GM19238 (cell line): ENCODE measurements around the gene HOOK2.
"Not testable (repeated sequence)": the region's sequence is repeated elsewhere in the genome, so short reads cannot be mapped to it uniquely, and the experiment has no call there.

Experiments used
- DNase-seq: peaks from one replicate; pipeline ENCODE4 v3.0.0; 2011; ENCODE audit warnings: low spot score; ENCODE audit not compliant: insufficient read length

Gene HOOK2

DNA sequence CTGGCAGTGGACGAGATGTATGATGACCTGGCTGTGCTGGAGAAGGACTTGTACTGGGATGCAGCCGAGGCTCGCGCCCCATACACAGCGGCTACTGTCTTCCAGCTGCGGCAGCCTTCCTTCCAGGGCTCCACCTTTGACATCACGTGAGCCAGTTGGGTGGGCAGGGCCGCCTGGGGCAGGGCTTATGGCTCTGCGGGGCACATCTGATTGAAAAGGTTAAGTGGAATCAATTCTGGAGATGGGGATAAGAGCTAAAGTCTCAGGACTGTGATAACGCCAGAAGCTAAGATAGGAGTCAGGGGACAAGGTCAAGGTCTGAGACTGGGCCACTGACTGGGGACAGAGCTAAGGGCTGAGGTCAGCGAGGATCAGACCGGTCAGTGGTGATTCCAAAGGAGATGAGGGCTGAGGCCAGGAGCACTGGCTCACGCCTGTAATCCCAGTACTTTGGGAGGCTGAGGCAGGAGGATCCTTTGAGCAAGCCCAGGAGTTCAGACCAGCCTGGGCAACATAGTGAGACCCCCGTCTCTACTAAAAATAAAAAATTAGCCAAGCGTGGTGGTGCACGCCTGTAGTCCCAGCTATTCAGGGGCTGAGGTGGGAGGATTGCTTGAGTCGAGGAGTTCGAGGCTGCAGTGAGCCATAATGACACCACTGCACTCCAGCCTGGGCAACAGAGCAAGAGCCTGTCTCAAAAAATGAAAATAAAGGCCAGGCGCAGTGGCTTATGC, 19.0 kb downstream of the HOOK2 start:
- no peak for DNase-seq

DNA sequence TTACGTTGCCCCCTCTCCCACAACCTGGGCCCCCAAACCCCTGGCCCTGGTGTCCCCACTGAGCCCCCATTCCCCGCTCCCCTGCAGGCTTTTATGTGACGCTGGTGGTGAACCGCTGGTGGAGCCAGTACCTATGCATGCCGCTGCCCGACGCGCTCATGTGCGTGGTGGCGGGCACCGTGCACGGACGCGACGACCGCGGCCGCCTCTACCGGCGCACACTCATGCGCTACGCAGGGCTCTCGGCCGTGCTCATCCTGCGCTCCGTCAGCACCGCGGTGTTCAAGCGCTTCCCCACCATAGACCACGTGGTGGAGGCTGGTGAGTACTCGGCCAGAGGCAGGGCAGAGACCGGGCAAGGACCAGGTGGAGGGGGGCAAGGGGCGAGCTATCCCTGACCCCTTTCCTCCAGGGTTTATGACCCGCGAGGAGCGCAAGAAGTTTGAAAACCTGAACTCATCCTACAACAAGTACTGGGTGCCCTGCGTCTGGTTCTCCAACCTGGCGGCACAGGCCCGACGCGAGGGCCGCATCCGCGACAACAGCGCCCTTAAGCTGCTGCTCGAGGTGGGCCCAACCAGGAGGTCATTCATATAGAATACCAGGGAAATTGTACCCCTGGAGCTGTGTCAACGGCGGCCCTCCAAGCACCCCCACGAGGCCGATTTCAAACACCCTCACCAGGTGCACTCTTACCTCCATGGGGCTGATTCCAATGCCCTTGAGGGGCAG, 20.7 kb downstream of the HOOK2 start:
- DNase-seq: no peak

DNA sequence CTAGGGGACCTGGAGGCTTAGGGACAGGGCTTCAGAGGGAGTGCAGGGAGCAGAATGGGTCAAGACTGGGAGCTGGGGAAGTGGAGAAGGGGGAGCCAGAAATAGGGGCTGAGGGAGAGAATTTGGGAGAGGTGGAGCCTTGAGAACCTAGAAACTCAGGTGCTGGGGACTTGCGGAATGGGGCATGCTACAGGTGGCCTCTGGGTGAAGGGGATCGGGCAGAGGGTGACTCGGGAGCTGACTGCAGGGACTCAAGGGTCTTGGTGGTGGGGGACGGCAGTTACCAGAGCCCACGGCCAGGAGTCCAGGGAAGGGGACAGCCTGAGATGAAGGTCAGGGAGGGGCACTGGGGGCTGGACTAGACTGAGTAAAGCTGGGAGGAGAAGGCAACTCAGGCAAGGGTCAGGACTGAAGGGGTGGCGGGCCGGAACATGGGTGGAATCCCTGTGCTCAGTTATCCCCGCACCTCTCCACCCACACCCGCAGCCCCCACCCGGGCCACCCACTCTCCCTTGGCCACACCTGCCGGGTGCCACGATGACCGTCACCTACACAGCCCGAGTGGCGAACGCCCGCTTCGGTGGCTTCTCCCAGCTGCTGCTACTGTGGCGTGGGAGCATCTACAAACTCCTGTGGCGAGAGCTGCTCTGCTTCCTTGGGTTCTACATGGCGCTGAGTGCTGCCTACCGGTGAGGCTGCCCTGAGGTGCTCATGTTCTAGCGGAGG, 23.1 kb downstream of the HOOK2 start:
- no peak for DNase-seq

DNA sequence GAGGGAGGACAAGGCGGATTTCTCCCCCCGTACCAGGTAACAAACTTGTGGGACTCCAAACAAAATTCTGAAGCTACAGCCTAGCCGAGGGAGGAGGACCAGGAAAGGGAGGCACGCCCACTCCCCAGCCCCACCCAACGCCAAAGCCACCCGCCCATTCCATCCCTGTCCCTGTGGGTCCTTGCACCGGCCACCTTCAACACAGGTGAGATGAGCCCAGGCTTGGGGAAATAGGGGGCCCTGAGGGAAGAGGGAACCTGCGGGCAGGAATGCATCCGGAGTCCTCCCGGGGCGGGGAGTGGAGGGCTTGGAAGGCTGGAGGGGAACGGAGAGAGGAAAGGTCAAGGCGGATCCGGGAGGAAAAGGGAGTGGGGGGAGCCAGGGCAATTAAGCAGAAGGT, 23.7 kb downstream of the HOOK2 start, which contains the start of gene BEST2:
BEST2 (plus strand) TSS at position 157 of the 400 bp plus-strand sequence. CDS start 802 bp downstream, outside the sequence.
- no peak for DNase-seq

DNA sequence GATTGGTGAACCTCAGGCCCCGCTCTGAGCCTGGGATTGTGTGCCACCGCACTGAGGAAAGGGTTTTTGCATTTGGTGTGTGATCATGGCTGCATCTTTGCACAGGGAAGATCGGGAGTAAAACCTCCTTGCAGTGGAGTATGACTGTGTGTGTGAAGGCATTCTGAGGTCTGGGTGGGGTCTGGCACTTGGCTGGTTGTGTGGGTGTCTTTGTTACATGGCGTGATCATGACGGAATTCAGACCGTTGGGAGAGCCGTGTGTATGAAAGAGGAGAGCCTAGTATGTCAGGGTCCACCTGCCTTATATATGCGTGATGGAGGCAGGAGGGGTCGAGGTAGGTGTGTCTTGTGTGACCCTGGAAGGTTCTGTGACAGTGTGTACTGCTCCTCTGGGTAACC, 24.5 kb downstream of the HOOK2 start:
- no peak for DNase-seq

DNA sequence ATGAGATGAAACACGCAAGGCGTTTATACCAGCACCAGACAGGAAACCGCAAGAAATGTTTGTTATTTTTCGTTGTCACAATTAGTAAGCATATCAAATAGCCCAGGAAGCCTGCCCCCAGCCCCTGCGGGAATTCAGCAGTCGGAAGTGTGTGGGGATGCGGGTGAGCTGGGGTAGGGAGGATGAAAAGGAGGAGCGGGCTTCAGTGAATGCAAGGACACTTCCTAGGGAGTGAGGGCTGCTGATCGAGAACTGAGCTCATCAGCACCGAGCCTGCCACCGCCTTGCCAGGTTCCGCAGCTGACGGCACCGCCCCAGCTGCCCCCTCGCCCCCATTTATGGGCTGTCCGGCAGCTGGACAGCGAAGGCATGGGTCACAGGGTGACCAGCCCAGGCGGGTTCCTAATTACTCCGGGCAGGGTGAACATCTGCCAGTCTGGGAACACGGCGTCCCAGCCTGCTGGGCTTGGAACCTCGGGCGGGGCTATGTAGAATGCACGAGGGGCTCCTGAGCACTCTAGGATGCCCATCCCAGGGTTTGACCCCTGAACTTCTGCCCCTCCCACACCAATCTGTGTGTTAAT, 25.3 kb downstream of the HOOK2 start:
- no peak for DNase-seq

DNA sequence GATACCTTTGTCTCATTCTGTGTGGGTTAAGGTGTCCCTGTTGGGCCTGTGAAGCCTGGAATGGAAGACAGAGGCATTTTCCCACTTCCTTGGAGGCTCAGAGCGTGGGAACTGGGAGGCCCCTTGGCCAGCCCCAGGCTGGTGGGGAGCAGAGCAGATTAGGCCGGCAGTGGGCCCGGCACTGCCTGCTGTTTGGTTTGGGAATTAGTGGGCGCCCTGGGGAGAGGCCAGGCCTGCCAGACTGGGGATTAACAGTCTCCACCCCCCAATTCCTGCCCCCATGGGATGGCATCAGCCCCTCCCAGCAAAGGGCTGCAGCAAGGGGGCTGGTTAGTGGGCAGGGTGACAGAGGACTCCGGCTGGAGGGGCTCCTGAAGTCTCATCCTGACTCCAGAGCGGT, 26.9 kb downstream of the HOOK2 start:
- no peak for DNase-seq

DNA sequence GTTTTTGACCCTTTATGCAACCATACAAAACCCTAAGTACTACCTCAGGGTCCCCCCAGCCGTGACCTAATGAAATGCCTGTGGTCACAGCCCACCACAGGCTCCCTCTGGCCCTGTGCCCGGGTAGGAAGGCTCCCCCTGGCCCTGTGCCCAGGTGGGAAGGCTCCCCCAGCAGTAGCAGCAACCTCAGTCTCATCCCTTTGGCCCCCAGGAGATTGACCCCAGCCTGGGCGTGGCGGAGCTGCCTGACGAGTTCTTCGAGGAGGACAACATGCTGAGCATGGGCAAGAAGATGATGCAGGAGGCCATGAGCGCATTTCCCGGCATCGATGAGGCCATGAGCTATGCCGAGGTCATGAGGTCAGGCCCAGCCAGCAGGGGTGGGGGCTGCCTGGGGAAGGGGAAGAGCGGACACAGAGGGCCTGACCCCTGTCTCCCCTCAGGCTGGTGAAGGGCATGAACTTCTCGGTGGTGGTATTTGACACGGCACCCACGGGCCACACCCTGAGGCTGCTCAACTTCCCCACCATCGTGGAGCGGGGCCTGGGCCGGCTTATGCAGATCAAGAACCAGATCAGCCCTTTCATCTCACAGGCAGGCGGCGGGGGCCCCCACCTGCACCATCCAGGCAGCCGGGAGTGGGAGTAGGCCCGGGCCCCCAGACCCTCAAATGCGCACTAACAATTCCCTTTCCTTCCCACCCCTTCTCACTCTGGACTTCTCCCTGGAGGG, 30.0 kb downstream of the HOOK2 start:
- no peak for DNase-seq

DNA sequence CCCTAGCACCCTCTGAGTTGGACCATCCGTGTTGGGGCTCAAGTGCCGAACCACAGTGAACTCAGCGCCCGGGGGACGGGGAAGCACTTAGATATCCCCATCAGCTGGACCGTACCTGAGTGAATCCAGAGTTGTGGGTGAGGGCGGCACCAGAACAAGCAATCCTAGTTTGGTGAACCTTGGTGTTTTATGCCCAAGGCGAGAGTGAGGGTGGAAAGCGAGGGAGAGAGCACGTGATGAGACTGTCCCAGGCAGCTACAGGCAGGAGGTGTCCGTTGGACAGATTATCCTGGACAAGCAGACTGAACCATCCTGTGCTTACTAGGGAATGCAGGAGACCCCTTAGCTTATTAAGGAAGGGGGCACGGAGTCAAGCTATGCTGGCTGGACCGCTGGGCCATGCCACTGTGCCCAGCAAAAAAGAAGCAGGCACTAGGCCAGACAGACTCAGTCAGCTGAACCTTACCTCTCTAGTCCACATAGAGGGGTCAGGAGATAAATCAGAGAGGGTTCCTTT, 37.5 kb downstream of the HOOK2 start:
- no peak for DNase-seq

DNA sequence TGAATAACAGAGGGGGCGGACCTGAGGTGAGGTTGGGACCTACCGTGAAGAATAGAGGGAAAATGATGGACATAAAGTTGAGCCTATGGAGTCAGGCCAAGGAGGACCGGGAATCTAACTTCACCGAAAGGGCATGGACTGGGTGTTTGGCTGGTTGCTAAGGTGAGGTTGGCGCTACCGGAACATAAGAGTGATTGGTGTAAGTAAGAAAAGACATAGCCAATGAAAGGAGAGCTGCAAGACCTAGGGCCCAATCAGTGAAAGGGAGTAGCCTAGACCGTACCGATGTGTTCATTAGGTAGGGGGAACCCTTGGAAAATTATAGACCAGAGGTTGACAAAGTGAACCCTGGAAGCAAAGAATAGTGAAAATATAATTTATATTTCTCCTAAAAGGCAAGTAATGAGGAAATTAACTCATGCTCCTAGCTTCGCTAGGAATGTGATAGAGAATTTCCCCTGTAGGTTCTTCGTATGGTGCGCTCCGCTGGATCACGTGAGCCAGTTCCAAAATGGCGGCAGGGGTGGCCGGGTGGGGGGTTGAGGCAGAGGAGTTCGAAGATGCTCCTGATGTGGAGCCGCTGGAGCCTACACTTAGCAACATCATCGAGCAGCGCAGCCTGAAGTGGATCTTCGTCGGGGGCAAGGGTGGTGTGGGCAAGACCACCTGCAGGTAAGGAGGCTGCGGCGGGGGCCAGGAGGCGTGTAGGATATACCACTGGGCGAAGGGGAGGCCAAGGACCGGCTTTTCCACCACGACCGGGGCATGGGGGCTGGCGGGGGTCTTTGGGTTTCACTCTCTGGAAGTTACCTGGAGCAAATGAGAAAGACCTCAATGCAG, 38.1 kb downstream of the HOOK2 start, which contains the start of gene GET3:
GET3 (plus strand) TSS at position 503 of the 840 bp plus-strand sequence; CDS start at position 512, 9 bp downstream.
- peak; percentile 94 for DNase-seq

DNA sequence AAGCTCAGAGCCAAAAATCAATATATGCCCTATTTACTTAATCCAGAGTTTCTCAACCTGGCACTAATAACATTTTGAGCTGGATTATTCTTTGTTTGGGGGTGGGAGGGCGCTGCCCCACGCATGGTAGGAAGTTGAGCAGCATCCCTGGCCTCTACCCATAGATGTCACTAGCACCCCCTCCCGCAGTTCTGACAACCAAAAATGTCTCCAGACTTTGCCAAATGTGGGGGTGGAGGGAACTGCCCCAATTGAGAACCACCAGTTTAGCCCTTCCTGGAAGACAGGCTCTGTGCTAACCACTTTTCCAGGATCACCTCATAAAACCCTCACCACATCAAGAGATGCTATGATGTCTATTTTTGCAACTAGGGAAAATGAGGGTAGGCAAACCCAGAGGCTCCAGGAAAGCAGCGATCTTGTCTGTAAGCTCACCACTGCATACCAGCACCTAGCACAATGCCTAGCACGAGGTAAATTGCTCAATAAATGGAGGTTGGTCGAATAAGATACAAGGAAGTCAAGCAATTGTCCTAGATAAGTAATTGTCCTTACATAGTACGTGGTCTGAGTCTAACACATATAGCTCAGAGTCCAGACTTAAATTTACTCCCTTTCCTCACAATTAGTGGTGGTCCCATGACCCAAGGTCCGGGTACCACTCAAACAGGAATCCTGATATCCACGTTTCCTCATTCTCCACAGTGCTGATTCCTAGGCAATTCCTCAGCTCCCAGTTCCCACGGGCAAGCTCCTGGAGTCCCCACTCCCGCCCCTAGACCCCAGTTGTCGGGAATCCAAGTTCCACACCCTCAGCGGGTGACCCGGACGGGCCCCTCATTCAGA, 41.8 kb downstream of the HOOK2 start:
- peak; percentile 65 for DNase-seq

DNA sequence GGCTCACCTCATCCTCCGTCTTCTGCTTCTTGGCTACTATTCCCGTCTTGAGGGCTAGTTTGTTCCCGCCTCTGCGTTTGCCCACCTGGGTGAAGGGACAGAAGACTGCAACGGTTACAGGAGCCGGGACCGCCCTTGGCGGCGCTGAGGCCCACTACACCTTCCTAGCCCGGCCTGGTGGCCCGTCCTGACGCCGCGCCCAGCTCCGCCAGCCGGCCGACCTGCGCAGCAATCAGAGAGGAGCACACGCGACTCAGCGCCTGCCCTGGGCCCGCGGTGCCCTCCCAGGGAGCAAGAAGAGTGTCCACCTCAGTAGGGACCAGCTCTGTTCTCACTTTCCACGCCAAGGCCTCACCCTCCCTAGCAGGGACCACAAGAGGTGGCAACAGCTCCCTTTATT, 44.0 kb downstream of the HOOK2 start:
- no peak for DNase-seq

DNA sequence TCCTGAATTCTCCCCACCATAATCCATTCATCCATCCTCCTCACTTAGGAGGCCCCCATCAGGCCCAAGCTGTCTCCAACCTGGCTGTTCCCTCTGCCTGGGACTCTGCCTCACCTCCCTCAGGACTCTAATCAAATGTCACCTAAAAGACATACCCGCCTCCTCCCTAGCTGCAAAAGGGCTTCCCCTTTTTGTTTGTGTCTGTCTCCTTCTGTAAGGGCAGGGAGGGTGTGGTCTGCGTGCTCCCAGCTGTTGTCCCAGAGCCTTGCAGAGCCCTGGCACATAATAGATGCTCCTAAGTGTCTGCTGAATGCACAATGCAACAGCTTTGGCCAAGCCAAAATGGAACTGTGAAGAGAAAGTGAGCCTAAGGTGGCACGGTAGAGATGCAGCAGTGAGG, 45.3 kb downstream of the HOOK2 start:
- no peak for DNase-seq

DNA sequence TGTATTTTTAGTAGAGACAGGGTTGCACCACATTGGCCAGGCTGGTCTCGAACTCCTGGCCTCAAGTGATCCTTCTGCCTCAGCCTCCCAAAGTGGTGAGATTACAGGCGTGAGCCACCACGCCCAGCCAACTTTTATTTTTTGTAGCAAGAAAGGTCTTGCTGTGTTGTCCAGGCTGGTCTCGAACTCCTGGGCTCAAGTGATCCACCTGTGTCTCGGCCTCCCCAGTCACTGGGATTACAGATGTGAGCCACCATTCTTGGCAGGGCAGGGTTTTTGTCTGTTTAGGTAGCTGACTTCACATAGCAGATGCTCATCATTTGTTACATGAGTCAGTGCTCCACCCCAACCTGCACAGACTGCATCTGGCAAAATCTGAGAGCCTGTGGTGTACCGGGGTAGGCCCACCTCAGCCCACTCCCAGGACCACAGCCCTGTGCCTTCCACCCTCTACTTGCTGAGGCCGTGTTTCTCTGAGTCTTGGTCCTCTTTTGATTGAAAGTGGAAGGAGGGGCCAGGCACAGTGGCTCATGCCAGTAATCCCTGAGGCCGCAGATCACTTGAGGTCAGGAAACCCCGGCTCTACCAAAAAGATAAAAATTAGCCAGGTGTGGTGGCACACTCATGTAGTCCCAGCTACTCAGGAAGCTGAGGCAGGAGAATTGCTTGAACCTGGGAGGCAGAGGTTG, 47.5 kb downstream of the HOOK2 start:
- no peak for DNase-seq

DNA sequence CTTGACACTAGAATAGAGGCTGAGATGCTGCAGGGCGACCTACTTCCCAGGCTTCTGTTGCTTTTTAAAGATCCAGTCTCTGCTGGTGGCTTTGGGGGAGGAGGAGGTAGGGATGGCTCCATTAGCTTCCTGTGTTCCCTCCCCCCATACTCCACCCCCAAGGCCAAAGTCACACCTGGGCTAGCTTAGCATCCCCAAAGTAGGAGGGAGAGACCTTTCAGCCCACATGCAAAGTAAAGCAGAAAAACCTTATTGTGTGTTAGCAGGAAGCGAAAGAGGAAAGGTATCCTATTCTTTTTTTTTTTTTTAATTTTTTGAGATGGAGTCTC, 48.4 kb downstream of the HOOK2 start:
- no peak for DNase-seq

DNA sequence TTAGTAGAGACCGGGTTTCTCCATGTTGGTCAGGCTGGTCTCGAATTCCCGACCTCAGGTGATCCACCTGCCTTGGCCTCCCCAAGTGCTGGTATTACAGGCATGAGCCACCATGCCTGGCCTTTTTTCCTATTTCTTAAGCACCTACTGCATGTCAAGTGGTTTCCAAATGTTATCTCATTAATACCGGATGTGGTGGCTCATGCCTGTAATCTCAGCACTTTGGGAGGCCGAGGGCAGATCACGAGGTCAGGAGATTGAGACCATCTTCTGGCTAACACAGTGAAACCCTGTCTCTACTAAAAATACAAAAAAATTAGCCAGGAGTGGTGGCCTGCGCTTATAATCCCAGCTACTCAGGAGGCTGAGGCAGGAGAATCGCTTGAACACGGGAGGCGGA, 49.7 kb downstream of the HOOK2 start:
- not testable (repeated sequence) for DNase-seq

DNA sequence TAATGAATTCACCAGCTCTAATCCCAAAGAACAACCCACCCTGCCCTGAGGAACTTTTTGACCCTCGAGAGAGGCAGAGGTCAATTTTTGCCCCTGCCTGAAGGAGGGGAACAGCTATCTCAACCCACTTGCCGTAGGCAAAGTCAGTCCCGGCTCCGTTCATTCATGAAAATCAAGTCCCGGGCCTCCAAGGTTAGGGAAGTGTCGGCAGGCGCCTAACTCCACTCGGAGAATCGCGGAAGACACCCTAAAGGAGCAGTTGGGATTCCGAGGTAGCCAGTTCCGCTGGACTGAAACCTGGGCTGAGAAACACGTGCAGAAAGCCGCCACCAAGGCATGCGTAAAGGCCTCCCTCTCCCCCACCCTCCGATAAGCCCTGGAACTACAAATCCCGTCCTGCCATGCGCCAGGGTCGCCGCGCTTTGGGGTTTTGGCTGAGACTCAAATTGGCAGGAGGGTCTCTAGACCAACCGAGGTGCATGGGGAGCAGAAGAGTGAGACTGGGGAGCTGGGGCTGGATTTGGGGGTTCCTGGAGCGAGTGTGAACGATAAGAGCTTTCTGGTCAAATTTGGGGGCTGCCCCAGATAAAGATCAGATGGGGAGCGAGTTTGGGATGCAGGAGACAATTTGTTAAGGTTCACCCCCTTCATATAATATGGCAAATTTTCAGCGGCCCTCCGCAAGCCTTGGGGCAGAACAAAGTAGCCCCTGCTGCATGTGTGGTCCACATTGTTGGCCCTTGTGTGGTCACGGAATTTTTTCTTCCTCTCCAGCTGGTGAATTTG, 51.5 kb downstream of the HOOK2 start, which contains the start of gene TNPO2:
TNPO2 (minus strand) TSS at position 292 of the 786 bp plus-strand sequence. CDS start 2,955 bp downstream, outside the sequence.
- DNase-seq: peak; percentile 85

DNA sequence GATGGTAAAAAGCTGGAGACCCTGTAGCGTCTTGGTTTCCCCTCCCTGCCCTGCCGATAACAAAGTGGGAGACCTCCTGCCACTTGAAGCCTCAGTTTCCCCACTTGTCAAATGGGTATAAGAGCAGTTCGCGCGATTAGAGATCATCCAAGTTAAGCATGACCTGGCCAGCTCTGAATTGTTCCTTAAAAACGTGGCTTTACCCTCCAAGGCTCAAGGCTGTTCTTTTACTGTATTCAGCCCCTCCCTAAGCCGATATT, 52.0 kb downstream of the HOOK2 start:
- no peak for DNase-seq
